ENCODE results near the gene ACER2.

- TF ChIP-seq CTCF (IDR thresholded peaks at IDR 0.05; ENCODE audit: low read length) (no peak), EZH2 (IDR thresholded peaks at IDR 0.05; ENCODE audit: borderline replicate concordance, low read length) (no peak)
Observed at GRCh38 chr9:19431361-19432171, 22.8 kb downstream of the ACER2 start.
